CD14-positive monocyte (primary cell): ENCODE measurements around the gene BCL2A1. TPM values are rescaled to one million over a fixed set of nuclear protein-coding genes. Genes with fewer than 3 reads are reported as not detected.

Source experiments
- DNase-seq, 3 donors: peaks; one replicate each; pipeline ENCODE4 v3.0.0-alpha.2; 2011 to 2022
- H2AFZ ChIP-seq: 2 replicates; pipeline ENCODE4 v1.6.0; 2012; ENCODE audit warnings: mild to moderate bottlenecking, low read depth, low read length, inconsistent platforms; ENCODE audit not compliant: insufficient read depth, poor library complexity, severe bottlenecking
- H3K27ac ChIP-seq, 2 donors: 1 replicate in 1 of 2; 2 replicates in 1 of 2; pipeline ENCODE4 v1.5.1; 2012 to 2013; ENCODE audit warnings: low read length in 2 of 2, control low read depth in 1 of 2, inconsistent platforms in 1 of 2, low read depth in 1 of 2, mild to moderate bottlenecking in 1 of 2
- H3K27me3 ChIP-seq, 2 donors: one replicate each; pipeline versions ENCODE4 v1.6.0 to v1.6.1; 2011 to 2013; ENCODE audit warnings: low read length in 2 of 2; ENCODE audit not compliant: control insufficient read depth in 2 of 2, insufficient read depth in 2 of 2
- H3K36me3 ChIP-seq, 2 donors: replicated peaks in 1 of 2; 1 replicate in 1 of 2; 2 replicates in 1 of 2; pipeline versions ENCODE4 v1.5.1 to v1.6.1; 2012 to 2013; ENCODE audit warnings: low read length in 2 of 2, control low read depth in 1 of 2, inconsistent platforms in 1 of 2, mild to moderate bottlenecking in 1 of 2; ENCODE audit not compliant: insufficient read depth in 2 of 2, control insufficient read depth in 1 of 2
- H3K4me1 ChIP-seq, 2 donors: 1 replicate in 1 of 2; 2 replicates in 1 of 2; pipeline versions ENCODE4 v1.5.1 to v1.6.1; 2012 to 2013; ENCODE audit warnings: low read length in 2 of 2, control low read depth in 1 of 2, inconsistent platforms in 1 of 2, mild to moderate bottlenecking in 1 of 2, moderate library complexity in 1 of 2; ENCODE audit not compliant: insufficient read depth in 2 of 2, control insufficient read depth in 1 of 2
- H3K4me2 ChIP-seq: replicated peaks from 2 replicates; pipeline ENCODE3; 2012; ENCODE audit warnings: low read length, moderate library complexity, mild to moderate bottlenecking; ENCODE audit not compliant: poor library complexity, severe bottlenecking; ENCODE audit errors: extremely low read depth
- H3K4me3 ChIP-seq, 3 experiments: fragments of 200-600 bp in 1 of 3; sonication (generic) in 1 of 3; replicated peaks in 1 of 3; 1 replicate in 2 of 3; 2 replicates in 1 of 3; pipeline ENCODE4 v1.5.1; 2011 to 2013; ENCODE audit warnings: low read length in 3 of 3, mild to moderate bottlenecking in 3 of 3, control low read depth in 2 of 3, low read depth in 2 of 3, inconsistent platforms in 1 of 3, moderate library complexity in 1 of 3
- H3K79me2 ChIP-seq: 2 replicates; pipeline ENCODE4 v1.6.0; 2012; ENCODE audit warnings: mild to moderate bottlenecking, control low read depth, inconsistent platforms, low read length, moderate library complexity; ENCODE audit not compliant: insufficient read depth
- H3K9ac ChIP-seq: 2 replicates; pipeline ENCODE4 v1.6.0; 2017; ENCODE audit warnings: low read length, mild to moderate bottlenecking; ENCODE audit not compliant: insufficient read depth, poor library complexity, severe bottlenecking
- H3K9me3 ChIP-seq, 2 donors: replicated peaks in 1 of 2; 1 replicate in 1 of 2; 2 replicates in 1 of 2; pipeline versions ENCODE4 v1.5.1 to v1.6.1; 2012 to 2013; ENCODE audit warnings: low read length in 2 of 2, control low read depth in 1 of 2; ENCODE audit not compliant: control insufficient read depth in 1 of 2, insufficient read depth in 1 of 2
- H4K20me1 ChIP-seq: 2 replicates; pipeline ENCODE4 v1.6.0; 2012; ENCODE audit warnings: mild to moderate bottlenecking, low read length, control low read depth, moderate library complexity; ENCODE audit not compliant: insufficient read depth
- H3K27ac Mint-ChIP-seq, 7 donors: one replicate each; pipeline ENCODE4 v1.8.0; 2020; ENCODE audit warnings: mild to moderate bottlenecking in 7 of 7, mixed read lengths in 7 of 7, moderate library complexity in 6 of 7, inconsistent platforms in 2 of 7
- H3K27me3 Mint-ChIP-seq, 3 donors: one replicate each; pipeline ENCODE4 v1.8.0; 2021 to 2022; ENCODE audit warnings: low read depth in 3 of 3, mild to moderate bottlenecking in 3 of 3, mixed read lengths in 3 of 3, moderate library complexity in 3 of 3, inconsistent platforms in 1 of 3
- H3K36me3 Mint-ChIP-seq, 2 donors: one replicate each; pipeline ENCODE4 v1.8.0; 2020; ENCODE audit warnings: mixed read lengths in 2 of 2, inconsistent platforms in 1 of 2, mild to moderate bottlenecking in 1 of 2
- H3K4me1 Mint-ChIP-seq: one replicate; pipeline ENCODE4 v1.8.0; 2020; ENCODE audit warnings: mild to moderate bottlenecking, mixed read lengths
- H3K4me3 Mint-ChIP-seq, 2 donors: one replicate each; pipeline ENCODE4 v1.8.0; 2020; ENCODE audit warnings: mild to moderate bottlenecking in 2 of 2, mixed read lengths in 2 of 2, moderate library complexity in 1 of 2
- H3K9me3 Mint-ChIP-seq, 7 donors: one replicate each; pipeline ENCODE4 v1.8.0; 2020 to 2022; ENCODE audit warnings: mixed read lengths in 7 of 7, mild to moderate bottlenecking in 6 of 7, moderate library complexity in 6 of 7, inconsistent platforms in 2 of 7
- WGBS: methylation state at CpG from one replicate; pipeline ENCODE4 v1.1.5; 2013; ENCODE audit warnings: missing lambda C conversion rate; ENCODE audit not compliant: insufficient coverage; 5-methylcytosine and 5-hydroxymethylcytosine counted together
- intact Hi-C, 2 donors: fragments of 100-400 bp; cut with micrococcal nuclease; formaldehyde crosslinking; loops; one replicate each; pipeline versions ENCODE4 v1.15.0 to v1.15.1; 2023
- polyA plus RNA-seq, 3 donors: library from polyadenylated mRNA; depleted of rRNA in 1 of 3; unstranded in 2 of 3; stranded (reverse) in 1 of 3; fragments of 300-500 nt in 2 of 3; fragments of >200 nt in 1 of 3; fragmentation: Illumina TruSeq in 2 of 3; gene quantifications; 1 replicate in 2 of 3; 2 replicates in 1 of 3; pipeline ENCODE4 v1.2.3, GENCODE V29; 2012 to 2021
- TF ChIP-seq, protein P1 (sequence below): fragments of 200-600 bp; IDR thresholded peaks from one replicate; pipeline ENCODE4 v1.8.0; 2022; ENCODE audit warnings: antibody characterized with exemption, mild to moderate bottlenecking

BCL2A1 gene
- polyA plus RNA-seq, 3 donors: 277 to 465 (median 350) TPM

DNA sequence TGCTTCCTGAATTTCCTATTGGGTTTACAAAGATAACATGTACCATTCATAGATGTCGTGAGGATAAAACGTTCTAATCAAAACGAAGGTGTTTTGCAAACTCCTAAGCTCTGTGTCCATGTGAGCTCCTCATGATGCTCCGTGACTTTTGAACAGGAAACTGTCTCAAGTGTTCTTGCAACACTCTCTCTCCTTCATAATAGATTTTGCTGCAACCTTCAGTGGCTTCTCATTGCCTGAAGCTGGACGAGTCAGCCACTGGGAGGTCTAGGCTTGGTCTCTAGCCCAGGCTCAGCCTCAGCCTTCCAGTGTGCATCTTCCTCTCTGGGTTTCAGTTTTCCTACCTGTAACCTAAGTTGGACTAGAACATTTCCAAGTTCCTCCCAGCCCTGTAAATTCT is 18.7 kb upstream of the BCL2A1 start:
- DNase-seq: peak; percentile 79 to 95 (median 92)
- TF ChIP-seq, protein P1, sequence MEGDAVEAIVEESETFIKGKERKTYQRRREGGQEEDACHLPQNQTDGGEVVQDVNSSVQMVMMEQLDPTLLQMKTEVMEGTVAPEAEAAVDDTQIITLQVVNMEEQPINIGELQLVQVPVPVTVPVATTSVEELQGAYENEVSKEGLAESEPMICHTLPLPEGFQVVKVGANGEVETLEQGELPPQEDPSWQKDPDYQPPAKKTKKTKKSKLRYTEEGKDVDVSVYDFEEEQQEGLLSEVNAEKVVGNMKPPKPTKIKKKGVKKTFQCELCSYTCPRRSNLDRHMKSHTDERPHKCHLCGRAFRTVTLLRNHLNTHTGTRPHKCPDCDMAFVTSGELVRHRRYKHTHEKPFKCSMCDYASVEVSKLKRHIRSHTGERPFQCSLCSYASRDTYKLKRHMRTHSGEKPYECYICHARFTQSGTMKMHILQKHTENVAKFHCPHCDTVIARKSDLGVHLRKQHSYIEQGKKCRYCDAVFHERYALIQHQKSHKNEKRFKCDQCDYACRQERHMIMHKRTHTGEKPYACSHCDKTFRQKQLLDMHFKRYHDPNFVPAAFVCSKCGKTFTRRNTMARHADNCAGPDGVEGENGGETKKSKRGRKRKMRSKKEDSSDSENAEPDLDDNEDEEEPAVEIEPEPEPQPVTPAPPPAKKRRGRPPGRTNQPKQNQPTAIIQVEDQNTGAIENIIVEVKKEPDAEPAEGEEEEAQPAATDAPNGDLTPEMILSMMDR: no peak
- Mint-ChIP-seq H3K4me3 (peak overlapping the region; percentile 43 to 55), H3K36me3 (peaks cover 0 to 3% of the 10 kb centered on the region in 2 donors), H3K4me1 (peaks cover 46% of the 10 kb centered on the region), H3K27me3 (peaks cover 0 to 1% (median 0%) of the 10 kb centered on the region in 3 donors), H3K9me3 (peaks cover 0 to 3% (median 0%) of the 10 kb centered on the region in 7 donors), H3K27ac (peak overlapping the region; percentile 87 to 95 (median 91))
- H3K4me2 ChIP-seq: peak overlapping the region; percentile 35
- H3K9me3 ChIP-seq: no peaks in the 10 kb centered on the region
- 0% methylated on average over 2 of the region's 5 CpGs for WGBS
- no peak overlapping the region for H3K9ac ChIP-seq
- H3K79me2 ChIP-seq: no peaks in the 10 kb centered on the region
- no peaks in the 10 kb centered on the region for H3K36me3 ChIP-seq
- H3K27me3 ChIP-seq: no peaks in the 10 kb centered on the region
- peak overlapping the region in 1 of 3 experiments; percentile 39 for H3K4me3 ChIP-seq
- H4K20me1 ChIP-seq: no peaks in the 10 kb centered on the region
- intact Hi-C loops: loop anchor here (5.0 to 10.0 kb wide), 3 partner anchors 37 to 92 kb away; partner anchors contain the start of gene MTHFS (in 1 of the 2)
- H3K4me1 ChIP-seq: peaks cover 35 to 41% of the 10 kb centered on the region in 2 donors
- H3K27ac ChIP-seq: peak overlapping the region; percentile 77
- H2AFZ ChIP-seq: no peak overlapping the region

DNA sequence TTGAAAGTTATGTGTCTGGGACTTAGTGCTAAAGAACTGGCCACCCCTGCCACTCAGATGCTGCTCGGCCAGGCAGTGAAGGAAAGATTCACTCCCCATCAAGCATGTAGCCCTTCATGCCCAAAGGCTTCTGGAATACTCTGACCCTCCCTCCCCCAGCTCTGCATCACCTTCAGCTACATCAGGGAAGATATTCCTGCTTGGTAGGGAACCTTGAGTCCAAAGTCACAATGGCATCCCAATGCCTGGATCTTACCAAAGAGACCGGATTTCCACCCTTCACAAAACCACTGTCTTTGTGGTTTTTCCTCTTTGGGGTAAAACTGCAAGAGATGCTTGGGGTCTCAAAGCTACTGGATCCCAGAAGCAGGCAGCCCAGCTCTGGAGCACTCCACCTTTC is 18.2 kb upstream of the BCL2A1 start:
- Mint-ChIP-seq H3K27ac (peak overlapping the region; percentile 87 to 95 (median 91)), H3K9me3 (peaks cover 0 to 3% (median 0%) of the 10 kb centered on the region in 7 donors)
- no peak overlapping the region for H3K9ac ChIP-seq

More for the DNA sequence above, 18.2 kb upstream of the BCL2A1 start:
- H3K4me1 ChIP-seq: peaks cover 35 to 41% of the 10 kb centered on the region in 2 donors
- Mint-ChIP-seq H3K27me3 (no peaks in the 10 kb centered on the region), H3K4me1 (peaks cover 43% of the 10 kb centered on the region), H3K4me3 (peak overlapping the region in 1 of 2 donors; percentile 43), H3K36me3 (peaks cover 0 to 3% of the 10 kb centered on the region in 2 donors)
- no peak for DNase-seq
- intact Hi-C loops: no loop called here
- H3K4me3 ChIP-seq: peak overlapping the region in 1 of 3 experiments; percentile 39
- H3K79me2 ChIP-seq: no peaks in the 10 kb centered on the region
- peak overlapping the region; percentile 77 for H3K27ac ChIP-seq
- H4K20me1 ChIP-seq: no peaks in the 10 kb centered on the region
- H3K9me3 ChIP-seq: no peaks in the 10 kb centered on the region
- H3K36me3 ChIP-seq: no peaks in the 10 kb centered on the region
- H3K27me3 ChIP-seq: no peaks in the 10 kb centered on the region
- peak overlapping the region; percentile 35 for H3K4me2 ChIP-seq
- WGBS: no CpG with 5 or more reads among the region's 2 CpGs
- TF ChIP-seq, protein P1: no peak
- no peak overlapping the region for H2AFZ ChIP-seq
